HG03064 (cell line): ENCODE measurements around the gene CDH12.
"Not testable (repeated sequence)": the region's sequence is repeated elsewhere in the genome, so short reads cannot be mapped to it uniquely, and the experiment has no call there.

ENCODE experiments used
- ATAC-seq: cut with Tn5 transposase; IDR thresholded peaks from one replicate; pipeline ENCODE4 v1.9.1; 2021; ENCODE audit warnings: low read depth; ENCODE audit not compliant: unreplicated experiment

The CDH12 gene

DNA sequence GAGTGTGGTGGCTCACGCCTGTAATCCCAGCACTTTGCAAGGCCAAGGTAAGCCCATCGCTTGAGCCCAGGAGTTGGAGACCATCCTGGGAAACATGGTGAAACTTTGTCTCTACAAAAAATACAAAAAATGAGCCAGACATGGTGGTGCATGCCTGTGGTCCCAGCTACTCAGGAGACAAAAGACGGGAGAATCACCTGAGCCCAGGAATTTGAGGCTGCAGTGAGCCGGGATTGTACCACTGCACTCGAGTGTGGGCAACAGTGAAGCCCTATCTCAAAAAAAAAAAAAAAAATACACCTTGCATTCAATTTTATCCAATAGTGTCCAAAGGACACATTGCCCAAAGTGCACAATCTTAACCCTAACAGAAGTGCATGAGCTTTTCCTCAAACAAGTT, 372.8 kb downstream of the CDH12 start:
- no peak for ATAC-seq

DNA sequence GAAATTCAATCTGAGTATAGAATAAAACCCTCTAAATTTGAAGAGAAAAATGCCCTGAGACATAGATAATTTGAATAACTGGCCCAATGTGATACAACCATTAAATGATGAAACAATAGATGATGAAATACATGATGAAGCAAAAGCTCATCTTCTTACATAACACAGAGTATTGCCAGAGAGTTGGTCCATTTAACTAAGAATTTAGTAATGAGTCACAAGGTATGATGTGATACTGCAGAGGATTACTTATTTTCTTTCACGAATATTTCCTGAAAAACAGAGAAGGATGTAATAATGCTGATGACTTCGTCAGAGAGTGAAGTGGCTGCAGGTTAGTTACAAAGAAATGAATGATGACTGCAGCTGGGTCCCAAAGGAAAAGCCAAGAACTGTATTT, 379.3 kb downstream of the CDH12 start:
- no peak for ATAC-seq

- no peak for ATAC-seq
Measured at GRCh38 chr5:22471154-22471553, 382.0 kb downstream of the CDH12 start.

GRCh38 chr5:22470408-22470807, 382.7 kb downstream of the CDH12 start:
- ATAC-seq, result no peak

GRCh38 chr5:22465616-22466015, 387.5 kb downstream of the CDH12 start:
- no peak for ATAC-seq

DNA sequence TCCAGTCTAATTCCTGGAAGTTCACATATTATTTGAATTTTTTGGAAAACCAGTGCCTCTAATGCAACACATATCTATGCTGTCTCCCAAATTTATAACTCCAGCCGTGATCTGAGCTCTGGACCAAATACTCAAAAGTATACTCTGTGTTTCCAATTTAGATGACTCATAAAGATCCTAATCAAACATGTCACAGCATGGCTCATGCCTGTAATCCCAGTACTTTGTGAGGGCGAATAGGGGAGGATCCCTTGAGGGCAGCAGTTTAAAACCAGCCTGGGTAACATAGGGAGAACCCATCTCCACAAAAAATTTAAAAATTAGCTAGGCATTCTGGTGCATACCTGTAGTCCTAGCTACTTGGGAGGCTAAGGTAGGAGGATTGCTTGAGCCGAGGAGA, 388.0 kb downstream of the CDH12 start:
- no peak for ATAC-seq

DNA sequence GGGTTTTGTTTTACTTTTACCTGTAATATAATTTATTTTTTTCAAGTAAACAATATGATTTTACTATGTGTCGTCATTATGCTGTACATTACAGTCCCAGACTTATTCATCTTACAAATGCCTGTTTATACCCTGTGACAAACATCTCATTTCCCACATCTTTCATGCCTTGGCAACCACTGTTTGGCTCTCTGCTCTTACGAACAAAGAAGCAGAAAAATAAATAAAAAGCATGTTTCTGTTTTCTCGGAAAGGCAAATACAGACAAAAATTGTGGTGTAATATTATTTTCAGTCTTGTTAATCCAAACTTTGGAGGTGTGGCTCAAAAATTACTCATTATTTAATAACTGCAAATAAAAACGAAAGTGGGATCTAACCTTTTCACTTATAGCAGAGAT, 393.0 kb downstream of the CDH12 start:
- no peak for ATAC-seq

- ATAC-seq, result no peak
Measured at GRCh38 chr5:22432905-22433304, 420.2 kb downstream of the CDH12 start.

GRCh38 chr5:22431840-22432239, 421.3 kb downstream of the CDH12 start:
- ATAC-seq, result no peak

- ATAC-seq, result no peak
Measured at GRCh38 chr5:22431406-22431805, 421.7 kb downstream of the CDH12 start.

GRCh38 chr5:22411554-22412349, 441.4 kb downstream of the CDH12 start:
- no peak for ATAC-seq

GRCh38 chr5:22391956-22392355, 461.2 kb downstream of the CDH12 start:
- no peak for ATAC-seq

DNA sequence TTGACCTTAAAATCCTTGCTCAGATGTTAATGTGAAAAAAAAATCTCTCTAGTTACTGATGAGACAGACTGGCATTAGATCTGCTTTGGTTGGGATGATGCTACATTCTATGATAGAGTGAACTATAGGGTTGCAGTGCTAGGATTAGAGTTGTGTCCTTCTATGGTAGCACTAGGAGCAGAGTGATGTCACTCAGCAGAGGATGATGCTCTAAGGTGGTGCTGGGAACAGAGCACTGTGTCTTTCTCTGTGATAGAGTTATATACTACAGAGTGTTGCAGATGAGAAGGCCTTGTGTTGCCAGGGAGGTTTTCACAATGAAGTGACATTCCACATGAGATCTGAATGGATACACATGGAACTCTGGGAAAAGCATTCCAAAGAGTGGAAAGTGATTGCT, 462.3 kb downstream of the CDH12 start:
- ATAC-seq, result no peak

DNA sequence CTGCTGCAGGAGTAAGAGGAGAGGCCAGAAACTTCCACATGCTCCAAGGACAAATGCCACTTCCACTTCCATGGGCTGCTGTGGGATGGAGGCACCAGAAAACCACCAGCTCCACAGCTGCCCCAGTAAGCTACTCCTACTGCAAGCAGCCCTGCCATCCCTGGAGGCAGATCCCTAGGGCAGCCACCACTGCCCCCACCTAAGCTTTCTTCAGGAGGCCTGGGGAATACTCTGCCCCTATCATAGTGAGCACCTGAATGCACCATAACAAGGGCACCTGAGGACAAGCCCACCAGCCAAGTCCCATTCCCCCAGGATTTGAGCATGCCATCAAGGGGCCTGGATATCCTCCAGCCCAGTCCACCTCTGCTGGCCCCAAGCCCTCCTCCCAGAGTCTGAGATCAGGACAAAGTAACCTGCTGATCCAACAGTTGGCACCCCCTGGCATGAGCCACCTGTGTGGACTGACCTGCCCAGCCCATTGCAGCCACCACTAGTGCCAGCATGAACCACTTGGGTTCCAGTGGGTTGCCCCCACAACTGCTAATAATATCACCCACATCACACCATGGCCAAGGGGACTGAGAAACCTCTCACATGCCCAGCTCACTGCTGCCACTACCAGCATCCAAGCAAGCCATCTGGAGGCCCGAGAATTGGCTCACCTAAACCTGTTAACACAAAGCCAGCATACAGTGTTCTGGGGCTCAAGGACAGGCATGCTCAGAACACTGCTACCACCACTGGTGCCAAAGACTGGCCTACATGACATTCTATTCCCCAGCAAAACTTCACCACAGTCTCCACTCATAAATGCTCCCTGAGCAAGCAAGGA, 480.1 kb downstream of the CDH12 start:
- ATAC-seq, result no peak

GRCh38 chr5:22372376-22372775, 480.8 kb downstream of the CDH12 start:
- ATAC-seq, result no peak

DNA sequence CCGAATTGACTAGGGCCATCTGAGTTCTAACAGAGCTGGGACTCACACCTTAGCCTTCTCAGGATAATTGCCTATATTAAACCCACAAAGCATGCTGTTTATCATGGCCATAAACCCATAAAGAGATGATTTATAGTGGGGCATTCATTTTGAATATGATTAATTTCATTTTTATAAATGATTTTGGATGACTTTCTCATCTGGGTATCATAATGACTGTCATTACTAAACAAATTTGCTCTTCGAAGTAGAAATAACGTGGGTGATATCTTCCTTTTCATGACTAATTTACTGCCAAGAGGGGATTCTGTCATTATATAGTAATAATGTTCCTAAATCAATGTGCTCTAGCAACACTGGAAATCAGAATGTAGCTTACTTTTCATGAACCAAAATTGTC, 498.2 kb downstream of the CDH12 start:
- ATAC-seq, result no peak

DNA sequence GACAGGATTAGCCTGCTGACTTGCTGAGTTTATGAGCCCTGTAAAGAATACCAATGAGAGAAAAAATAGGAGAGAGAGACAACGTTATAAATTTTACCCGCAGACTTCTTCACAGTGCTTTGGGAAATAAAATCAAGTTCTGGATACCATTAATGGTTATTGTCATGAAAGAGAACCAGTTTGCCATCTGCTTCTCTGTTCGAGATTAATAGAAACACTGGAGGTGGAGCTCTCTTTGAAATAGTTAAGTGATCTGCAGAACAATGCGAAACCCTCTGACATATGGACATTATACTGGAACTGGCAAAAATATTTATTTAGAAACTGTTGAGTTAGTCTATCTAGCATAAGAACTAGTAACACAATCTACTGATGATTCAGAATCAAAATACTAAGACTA, 500.7 kb downstream of the CDH12 start:
- no peak for ATAC-seq

DNA sequence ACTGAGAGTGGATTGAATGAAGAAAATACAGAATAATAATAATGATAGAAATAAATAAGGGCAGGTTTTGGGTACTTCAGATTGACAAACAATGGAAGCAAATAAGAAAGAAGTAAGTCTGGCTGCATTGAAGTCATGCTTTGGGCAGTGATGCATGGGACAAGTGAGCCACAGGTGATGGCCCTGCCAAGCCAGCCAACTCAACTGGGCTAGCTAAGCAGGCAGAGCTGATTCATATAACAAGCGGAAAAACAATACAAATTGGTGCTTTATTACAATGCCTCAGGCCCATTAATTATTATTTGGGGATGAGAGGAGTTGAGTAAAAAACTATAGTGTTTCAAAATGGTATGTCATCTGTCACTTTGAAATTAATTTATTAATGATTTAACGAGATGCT, 502.0 kb downstream of the CDH12 start:
- no peak for ATAC-seq

GRCh38 chr5:22348027-22348426, 505.1 kb downstream of the CDH12 start:
- ATAC-seq, result no peak

DNA sequence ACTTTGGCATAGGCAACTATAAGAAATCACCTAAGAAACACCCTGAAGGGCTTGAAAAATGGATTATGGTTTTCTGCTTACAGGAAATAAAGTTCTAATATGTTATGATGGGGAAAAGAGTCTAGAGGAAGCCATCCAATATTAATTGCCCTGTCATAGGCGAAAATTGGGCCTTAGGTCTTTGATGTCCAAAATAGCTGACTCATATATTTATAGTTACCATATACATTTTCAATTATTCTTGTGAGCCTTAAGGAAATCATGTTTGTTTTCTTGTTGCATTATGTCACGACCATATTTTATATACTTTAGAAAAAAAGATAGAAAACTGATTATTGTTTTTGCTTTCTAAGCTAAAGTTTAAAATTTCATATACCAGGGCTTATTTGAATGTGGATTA, 509.1 kb downstream of the CDH12 start:
- no peak for ATAC-seq

DNA sequence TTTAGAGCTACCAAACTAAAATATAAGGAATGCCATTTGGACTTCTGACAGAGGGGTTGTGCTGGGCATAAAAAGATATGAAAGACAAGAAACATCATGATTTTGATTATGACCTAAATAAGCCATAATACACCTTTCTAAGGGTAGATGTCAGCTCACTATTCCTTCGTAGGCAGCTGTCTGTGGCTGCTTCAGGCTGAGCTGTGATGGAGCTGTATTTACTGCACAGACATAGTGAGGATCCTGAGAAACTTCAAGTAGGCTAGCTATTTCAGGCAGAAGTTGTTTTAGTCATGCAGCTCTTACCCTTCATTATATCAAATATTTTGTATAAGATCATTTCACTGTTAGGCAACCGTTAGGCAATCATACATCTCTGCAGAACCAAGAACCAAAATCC, 511.7 kb downstream of the CDH12 start:
- no peak for ATAC-seq

DNA sequence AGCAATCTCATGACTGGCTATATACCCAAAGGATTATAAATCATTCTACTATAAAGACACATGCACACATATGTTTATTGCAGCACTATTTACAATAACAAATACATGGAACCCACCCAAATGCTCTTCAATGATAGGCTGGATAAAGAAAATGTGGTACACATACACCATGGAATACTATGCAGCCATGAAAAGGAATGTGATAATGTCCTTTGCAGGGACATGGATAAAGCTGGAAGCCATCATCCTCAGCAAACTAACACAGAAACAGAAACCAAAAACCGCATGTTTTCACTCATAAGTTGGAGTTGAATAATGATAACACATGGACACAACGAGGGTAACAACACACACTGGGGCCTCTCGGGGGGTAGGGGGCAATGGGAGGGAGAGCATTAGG, 520.2 kb downstream of the CDH12 start:
- not testable (repeated sequence) for ATAC-seq
